Vagina (tissue), 2 donors: Measurements from ENCODE around the gene C7orf33.

Experiments used
- POLR2A ChIP-seq, 2 donors: fragments of 450-650 bp; IDR thresholded peaks; one replicate each; pipeline ENCODE4 v1.6.1; 2017; ENCODE audit warnings: antibody characterized with exemption in 2 of 2, mild to moderate bottlenecking in 2 of 2, moderate library complexity in 2 of 2
- TF ChIP-seq, protein P1 (sequence below), 3 experiments: fragments of 450-650 bp in 2 of 3; fragments of 200-600 bp in 1 of 3; sonication (generic) in 1 of 3; IDR thresholded peaks; one replicate each; pipeline ENCODE4 v1.5.1; 2017 to 2019; ENCODE audit warnings: antibody characterized with exemption in 3 of 3, mild to moderate bottlenecking in 2 of 3, moderate library complexity in 2 of 3

DNA sequence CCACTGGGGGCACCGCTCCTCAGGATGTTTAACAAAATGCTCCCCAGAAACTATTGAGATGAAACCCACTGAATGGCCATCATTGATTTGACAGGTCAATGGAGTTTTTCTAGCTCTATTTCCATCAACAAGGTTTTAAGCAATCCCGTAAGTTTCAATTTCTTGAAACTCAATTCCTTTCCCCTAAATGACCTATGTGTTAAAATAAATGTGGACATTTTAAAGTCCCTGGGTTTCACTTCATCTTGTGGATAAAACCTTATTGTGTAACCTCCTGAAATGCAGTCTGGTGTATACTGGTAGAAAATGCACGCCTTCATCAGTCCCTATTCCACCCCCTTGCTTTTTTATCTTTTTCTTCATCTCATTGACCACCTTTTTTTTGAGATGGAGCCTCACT is 8.9 kb upstream of the C7orf33 start:
- TF ChIP-seq, protein P1, sequence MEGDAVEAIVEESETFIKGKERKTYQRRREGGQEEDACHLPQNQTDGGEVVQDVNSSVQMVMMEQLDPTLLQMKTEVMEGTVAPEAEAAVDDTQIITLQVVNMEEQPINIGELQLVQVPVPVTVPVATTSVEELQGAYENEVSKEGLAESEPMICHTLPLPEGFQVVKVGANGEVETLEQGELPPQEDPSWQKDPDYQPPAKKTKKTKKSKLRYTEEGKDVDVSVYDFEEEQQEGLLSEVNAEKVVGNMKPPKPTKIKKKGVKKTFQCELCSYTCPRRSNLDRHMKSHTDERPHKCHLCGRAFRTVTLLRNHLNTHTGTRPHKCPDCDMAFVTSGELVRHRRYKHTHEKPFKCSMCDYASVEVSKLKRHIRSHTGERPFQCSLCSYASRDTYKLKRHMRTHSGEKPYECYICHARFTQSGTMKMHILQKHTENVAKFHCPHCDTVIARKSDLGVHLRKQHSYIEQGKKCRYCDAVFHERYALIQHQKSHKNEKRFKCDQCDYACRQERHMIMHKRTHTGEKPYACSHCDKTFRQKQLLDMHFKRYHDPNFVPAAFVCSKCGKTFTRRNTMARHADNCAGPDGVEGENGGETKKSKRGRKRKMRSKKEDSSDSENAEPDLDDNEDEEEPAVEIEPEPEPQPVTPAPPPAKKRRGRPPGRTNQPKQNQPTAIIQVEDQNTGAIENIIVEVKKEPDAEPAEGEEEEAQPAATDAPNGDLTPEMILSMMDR (IDR thresholded peaks at IDR 0.05): no peak
- TF ChIP-seq POLR2A (IDR thresholded peaks at IDR 0.05): no peak
